HG02943 (cell line): ENCODE measurements around the gene AOC1.

Source experiments
- ATAC-seq: cut with Tn5 transposase; IDR thresholded peaks from one replicate; pipeline ENCODE4 v1.9.1; 2021; ENCODE audit warnings: mild to moderate bottlenecking, low read depth, moderate library complexity; ENCODE audit not compliant: unreplicated experiment

Gene AOC1

DNA sequence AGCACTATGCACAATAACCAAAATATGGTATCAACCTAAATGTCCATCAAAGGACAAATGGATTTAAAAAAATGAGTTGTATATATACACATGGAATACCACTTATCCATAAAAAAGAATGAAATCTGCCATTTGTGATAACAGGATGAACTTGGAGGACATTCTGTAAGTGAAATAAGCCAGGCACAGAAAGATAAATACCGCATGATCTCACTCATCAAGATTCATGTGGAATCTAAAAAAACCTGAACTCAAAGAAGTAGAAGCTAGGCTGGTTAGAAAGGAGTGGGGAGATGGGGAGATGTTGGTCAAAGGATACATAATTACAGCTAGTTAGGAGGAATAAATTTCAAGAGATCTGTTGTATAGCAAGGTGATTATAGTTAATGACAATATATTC is 17.3 kb upstream of the AOC1 start:
- ATAC-seq, result no peak

DNA sequence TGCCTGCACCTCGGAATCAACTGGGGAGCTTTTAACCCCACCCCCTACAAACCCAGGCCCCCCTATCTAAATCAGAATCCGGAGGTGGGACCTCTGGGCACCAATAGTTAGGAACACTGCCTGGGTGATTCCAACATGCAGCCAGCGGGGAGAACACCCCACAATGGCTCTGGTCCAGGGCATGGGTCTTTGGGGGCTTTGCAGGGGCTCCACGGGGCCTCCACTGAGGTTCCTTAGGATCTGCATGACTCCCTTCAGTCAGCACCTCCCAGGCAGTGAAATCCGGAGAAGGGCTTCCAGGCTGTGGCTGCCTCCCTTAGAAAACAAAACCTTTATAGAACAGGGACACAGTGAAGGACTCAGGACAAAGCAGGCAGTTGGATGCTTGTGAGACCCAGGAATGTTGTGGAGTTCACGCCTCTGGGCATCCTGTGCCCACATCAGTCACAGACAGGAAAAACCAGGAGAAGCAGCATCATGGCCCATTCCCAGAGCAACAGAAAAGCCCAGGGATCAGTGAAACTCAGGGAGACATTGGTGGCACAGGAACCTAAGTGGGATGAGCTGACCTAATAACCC is 16.5 kb upstream of the AOC1 start:
- no peak for ATAC-seq

DNA sequence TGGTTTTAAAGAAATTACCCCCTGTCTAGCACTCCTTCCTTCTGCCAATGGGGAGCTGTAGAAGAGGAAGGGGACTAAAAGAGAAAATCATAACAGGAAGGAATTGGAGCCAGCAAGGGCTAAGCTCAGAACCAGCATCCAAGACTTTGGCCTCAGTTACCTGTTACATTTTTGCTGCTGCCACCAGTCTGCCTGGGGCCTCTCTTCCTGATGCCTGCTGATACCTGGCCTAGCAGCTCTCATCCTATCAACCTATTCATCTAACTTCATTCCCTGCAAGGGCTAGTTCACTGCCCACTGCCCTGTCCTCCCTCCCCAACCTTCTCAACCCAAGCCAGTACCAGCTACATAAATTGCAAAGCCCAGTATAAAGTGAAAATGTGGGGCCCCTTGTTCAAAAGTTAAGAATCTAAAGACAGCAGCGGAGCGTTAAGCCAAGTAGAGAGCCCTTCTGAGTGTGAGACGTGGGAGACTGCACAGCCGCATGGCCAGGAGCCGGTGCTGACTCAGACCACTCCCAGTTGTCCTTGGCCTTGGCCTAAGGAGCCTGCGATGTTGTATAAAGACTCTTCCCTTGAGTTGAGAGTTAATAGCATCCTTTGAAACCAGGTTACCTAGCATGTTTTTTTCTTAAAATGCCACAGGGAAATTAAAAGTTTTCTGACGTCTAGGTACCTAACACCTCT is 13.2 kb upstream of the AOC1 start:
- no peak for ATAC-seq

DNA sequence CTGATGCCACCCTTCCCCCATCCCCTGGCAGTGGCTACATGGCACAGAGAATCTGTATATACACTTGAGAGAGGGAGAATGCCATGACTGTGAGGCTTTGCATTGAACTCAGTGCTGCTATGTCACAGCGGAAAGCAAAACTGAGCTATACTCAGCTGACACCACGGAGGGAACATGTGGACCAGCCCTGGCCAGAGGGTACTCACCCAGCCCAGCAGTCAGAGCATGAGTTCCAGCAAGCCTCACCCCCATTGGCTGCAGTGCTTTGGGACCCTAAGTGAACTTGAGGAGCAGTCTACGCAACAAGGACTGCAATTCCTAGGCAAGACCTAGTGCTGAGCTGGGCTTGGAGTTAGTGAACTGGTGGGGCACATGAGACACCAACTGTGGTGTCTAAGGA is 10.3 kb upstream of the AOC1 start:
- ATAC-seq, result no peak

DNA sequence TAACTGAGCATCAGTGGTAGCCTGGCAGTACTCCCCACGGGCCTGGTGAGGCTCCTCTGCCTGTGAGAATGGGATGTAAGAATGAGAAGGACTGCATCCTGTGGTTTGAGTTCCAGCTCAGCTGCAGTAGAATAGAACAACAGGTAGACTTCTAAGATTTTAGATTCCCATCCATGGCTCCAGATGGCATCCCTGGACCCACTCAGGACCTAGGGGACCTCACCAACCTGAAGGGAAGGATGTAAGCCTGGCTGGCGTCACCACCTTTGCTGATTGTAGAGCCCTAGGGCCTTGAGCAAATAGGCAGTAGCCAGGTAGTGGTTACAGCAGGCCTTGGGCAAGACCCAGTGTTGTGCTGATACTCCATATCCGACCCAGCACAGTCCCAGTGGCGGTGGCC is 9.6 kb upstream of the AOC1 start:
- ATAC-seq, result no peak

DNA sequence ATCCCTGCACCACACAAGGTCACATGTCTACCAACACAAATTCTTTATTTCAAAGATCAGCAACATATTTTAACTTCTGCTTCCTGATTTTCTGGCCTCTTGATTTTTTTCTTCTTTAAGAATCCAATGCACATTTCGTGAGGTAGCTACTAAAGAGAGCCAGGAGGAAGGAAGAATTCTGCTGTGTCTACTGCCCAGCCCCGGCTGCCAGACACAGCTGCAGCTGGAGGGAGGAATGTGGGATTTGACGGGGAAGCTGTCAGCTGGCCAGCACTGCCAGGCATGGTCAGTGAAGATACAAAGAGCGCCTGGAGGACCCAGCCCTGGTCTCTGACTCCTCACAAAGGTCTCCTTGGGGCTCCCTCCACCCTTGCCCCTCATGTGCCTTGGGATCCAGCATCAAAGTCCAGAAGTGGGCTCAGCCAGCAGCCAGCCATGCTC is 6.9 kb upstream of the AOC1 start:
- no peak for ATAC-seq

DNA sequence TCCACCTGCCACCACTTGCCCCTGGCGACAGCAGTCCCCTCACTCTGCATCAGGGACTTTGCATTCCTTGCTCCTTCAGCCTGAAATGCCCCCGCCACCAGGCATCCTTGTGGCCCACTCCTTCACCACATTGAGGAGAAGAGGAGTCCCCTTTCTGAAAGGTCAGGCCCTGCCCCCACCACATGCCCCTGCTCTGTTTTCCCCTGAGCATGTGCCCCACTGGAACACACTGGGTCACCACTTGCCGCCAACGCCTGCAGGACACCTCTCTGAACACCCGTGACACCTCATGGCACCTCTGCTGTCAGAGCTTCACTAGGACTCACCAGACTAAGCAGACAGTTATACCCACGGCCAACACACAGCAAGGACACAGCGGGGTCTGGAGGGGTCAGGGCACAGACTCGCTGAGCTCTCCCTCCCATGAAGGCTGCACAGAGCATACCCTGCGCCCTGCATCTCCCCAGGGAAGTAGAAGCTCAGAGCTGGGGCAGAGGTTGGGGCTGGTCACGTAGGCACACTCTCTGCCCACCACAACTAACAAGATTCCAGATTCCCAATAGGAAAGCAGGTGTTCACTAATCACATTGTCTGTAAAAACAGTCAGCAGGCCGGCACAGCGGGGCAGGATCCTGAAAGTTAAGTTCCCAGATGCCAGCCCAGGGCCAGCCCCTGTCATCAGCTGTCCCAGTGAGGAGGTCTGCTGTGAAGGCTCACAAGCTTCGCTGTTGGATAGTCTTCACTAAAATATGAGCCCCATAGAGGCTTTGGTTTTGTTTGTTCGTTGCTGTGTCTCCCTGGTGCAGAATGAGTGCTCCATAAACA is 5.8 kb upstream of the AOC1 start:
- no peak for ATAC-seq

DNA sequence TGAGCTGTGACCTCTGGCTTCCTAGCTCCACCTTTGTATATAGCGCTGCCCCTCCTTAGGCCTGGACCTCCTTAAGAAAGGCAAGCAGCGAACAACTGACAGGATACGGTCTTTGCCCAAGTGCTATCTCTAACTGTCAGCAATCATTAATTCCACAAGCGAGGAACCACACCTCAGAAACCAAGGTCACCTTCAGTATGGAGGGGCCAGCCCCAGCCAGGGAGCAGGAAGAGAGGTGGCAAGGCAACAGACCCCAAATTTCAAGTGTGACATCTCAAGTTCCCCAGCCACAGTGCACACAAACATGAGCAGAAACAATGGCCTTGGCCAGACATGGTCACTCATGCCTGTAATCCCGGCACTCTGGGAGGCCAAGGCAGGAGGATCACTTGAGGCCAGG is 4.8 kb upstream of the AOC1 start:
- ATAC-seq, result no peak

DNA sequence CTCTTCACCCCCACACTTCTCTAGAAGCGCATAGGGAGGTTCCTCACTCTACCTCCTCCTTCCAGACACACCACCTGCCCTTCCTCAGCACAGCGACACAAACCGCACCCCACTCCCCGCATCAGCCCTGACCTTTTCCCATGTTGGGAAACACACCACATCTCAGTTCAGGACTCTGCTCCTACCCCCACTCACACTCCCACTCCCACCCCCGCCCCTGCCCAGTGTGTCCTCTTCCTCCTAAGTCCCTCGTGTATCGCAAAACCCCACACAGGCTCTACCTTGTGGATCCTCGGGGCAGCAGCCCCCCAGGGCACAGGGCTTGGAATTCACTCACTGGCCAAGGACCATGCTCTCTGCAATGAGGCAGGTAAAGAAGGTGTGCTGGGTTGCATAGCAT is 4.2 kb upstream of the AOC1 start:
- ATAC-seq, result no peak

DNA sequence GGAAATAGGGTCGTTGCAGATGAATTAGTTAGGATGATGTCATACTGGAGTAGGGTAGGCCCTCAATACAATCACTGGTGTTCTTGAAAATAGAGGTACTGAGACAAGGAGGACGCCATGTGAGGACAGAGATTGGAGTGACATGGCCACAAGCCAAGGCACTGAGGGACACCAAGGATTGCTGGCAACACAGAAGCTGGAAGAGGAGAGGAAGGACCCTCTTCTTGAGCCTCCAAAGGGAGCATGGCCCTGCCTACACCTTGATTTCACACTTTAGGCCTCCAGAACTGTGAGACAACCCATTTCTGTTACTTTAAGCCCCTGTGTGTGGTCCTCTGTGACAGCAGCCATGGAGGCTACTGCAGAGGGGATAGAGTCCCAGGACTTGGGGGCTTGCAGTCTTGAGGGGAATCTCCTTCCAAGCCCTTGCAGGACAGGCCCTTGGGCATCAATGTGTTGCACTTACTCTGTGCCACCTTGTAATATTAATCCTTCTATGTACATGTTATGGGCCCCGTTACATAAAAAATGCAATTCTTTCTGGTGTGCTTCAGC is 3.7 kb upstream of the AOC1 start:
- no peak for ATAC-seq

DNA sequence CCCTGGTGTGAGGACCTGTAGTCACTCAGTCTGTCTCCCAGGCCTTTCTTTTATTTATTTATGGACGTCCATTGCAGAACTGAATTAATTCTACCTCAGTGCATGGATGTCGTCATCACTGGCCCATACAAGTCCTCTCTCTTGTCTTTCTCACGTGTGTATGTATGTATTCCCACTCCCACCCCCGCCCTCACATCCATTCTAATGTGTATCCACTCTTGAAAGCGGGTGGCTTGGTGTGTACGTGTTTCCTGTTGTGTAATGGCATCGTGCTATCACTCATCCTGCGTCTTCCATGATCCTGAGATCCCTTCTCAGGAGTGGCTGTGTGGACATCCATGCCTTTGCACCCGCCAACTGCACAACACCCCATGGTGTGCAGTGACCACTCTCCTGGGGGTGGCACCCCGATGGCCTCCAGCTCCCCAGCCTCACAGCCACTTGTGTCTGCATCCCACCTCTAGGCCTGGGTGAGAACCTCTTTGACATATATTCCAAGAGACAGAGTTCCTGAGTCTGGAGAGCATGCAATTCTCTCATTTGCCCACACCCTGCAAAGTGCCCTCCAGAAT is 3.0 kb upstream of the AOC1 start:
- ATAC-seq, result no peak

DNA sequence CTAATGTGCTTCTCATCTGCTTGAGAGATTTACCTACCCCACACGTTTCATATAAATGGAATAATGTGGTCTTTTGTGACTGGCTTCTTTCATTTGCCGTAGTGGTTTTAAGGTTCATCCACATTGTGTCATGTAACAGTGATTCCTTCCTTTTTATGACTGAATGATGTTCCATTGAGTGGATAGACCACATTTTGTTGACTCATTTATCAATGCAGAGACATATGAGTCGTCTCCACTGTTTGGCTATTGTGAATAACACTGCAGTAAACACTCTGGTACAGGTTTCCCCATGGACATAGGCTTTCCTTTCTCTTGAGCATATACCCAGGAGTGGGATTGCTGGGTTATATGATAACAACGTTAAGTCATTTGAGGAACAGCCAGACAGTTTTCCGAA is 2.0 kb upstream of the AOC1 start:
- no peak for ATAC-seq

DNA sequence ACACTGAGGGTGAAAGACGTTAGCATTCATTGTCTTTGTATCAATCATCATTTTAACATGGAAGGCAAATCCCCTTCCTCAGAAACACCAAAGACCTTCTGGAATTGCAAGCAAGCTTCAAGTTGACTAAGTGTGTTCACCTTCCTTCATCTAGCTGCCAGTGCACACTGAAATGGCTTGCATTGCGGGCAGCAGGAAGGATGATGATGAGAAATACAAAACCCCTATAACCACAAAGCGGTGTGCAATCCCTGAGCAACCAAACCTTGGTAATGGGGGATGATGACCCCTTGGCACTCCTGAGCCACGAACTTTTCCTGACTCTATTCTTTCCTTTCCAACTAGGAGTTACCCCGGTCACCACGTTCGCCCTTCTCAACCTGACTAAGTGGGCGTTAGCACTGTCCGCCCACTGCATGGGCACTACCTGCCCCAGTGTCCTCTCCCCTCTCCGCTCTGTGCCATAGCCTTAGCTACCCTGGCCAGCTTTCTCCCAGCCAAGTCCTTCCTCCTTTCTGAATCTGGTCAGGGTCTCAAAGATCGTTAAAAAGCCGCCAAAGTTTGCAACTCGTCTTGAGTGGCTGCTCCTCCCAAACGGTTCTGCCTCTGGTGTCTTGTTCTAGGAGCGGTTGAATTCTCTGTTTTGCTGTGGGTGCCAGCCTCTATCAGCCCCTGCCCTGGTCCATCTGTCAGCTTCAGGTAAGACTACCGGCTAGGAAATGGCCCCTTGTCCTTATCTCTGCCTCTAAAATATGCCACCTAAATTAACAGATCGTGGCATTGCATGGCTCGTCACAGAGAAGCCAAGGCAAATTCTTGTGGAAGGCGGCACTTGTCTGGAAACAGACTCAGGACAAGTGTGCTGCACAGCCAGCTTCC is 586 bp upstream of the AOC1 start:
- no peak for ATAC-seq

DNA sequence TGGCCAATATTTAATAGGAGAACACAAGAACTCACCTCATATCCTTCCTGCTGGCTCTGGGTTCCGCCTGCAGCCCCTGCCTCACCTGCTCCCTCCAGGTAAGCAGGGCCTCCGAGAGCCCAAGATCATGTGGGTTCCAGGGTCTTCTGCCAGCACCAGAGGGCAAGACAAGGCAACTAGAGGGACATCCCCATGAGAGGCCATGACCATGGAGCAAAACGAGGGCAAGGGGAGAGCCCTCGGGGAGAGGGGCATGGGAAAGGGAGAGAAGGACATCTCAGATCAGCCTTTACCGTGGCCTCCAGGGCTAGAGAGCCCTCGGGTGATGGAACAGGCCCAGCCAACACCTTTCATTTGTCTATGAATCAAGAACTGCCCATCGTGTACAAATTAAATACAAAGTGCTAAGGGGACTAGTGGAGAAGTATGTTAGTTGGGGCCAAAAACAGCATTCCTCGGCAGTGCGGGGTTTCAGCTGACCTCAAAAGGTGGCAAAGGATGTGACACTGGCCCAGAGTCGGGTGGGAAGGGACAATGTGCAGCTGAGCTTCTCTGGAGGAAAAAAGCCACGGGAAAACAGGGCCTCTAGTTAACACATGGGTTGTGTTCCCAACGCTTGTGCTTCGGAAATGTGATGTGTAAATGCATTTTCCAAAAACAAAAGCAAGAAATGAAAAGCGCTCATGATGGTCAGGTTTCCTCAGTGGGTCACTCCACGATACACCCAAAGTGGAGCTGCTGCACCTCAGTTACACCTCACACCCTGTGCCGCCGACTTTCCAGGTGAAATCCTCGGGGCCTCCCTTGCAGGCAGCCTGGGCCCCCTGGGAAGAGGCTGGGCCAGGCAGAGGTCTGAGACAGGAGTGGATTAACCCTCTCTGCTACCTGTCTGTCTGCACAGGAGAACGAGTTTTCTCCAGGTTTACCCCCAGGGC is 2.0 kb downstream of the AOC1 start:
- no peak for ATAC-seq

DNA sequence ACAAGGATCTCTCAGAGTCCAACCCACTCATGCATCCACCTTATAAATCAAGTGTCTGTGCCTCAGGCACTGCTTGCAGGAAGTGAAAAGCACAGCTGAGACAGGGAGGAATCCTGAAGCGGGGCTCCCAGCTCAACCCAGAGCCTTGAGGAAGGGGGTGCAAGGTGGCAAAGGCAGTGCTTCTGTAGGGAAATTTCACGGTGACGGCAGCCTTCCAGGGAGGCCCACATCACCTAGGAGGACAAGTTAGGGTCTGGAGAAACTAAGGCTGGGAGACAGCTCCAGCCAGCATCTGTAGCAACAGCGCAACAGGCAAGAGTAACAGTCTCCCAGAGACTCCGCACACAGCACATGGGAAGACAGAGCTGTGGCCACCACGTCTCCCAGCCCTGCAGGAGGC is 2.7 kb downstream of the AOC1 start:
- no peak for ATAC-seq

DNA sequence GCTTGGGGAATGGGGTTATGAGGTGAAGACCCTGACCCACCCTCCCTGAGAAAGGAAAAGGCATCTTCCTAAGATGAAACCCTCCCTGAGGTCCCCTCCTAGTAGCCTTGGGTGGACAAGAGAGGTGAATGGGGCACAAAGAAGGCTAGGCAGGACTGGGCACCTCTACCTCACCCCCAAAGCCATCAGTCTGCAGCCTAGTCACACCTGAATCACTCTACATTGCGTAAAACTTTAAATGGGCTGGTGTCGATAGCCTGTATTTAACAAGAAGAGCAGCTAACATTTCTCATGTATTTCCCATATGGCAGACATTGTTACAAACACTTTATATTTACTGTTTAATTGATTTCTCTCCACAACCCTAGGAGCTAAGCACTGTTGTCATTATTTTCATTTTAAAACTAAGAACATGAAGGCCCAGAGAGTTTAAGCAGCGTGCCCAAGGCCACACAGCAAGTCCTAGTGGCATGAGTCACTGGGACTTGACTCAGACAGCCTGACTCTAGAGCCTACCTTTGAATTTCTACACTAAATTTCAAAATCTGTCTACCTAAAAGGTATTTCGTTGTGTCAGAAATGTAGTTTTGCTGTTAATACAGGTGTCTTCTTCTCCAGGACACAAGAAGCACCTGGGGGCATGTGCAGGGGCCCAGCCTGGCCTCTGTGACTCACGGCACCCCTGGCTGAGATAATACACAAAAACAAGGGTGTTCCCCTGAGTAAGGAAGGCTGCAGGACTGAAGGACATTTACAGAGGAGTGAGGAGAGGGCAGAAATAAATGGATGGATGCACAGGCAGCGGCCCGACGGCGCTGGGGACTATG is 3.4 kb downstream of the AOC1 start:
- ATAC-seq, result no peak

DNA sequence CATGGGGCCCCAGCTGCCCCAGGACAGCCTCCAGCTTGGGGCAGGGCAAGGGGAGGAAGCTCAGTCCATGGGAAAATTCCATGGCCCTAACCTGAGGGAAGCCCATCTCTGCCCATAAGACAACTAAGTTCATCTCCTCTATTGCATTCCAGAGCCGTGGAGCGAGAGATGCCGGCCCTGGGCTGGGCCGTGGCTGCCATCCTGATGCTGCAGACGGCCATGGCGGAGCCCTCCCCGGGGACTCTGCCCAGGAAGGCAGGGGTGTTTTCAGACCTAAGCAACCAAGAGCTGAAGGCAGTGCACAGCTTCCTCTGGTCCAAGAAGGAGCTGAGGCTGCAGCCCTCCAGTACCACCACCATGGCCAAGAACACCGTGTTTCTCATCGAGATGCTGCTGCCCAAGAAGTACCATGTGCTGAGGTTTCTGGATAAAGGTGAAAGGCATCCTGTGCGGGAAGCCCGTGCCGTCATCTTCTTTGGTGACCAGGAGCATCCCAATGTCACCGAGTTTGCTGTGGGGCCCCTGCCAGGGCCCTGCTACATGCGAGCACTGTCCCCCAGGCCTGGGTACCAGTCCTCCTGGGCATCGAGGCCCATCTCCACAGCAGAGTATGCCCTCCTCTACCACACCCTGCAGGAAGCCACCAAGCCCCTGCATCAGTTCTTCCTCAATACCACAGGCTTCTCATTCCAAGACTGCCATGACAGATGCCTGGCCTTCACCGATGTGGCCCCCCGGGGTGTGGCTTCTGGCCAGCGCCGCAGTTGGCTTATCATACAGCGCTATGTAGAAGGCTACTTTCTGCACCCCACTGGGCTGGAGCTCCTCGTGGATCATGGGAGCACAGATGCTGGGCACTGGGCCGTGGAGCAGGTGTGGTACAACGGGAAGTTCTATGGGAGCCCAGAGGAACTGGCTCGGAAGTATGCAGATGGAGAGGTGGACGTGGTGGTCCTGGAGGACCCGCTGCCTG is 4.3 kb downstream of the AOC1 start:
- ATAC-seq, result no peak
